Measurements from ENCODE around the gene A1CF. TPM values are rescaled to one million over a fixed set of nuclear protein-coding genes. Genes with fewer than 3 reads are reported as not detected.

Gene A1CF, protein sequence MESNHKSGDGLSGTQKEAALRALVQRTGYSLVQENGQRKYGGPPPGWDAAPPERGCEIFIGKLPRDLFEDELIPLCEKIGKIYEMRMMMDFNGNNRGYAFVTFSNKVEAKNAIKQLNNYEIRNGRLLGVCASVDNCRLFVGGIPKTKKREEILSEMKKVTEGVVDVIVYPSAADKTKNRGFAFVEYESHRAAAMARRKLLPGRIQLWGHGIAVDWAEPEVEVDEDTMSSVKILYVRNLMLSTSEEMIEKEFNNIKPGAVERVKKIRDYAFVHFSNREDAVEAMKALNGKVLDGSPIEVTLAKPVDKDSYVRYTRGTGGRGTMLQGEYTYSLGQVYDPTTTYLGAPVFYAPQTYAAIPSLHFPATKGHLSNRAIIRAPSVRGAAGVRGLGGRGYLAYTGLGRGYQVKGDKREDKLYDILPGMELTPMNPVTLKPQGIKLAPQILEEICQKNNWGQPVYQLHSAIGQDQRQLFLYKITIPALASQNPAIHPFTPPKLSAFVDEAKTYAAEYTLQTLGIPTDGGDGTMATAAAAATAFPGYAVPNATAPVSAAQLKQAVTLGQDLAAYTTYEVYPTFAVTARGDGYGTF
- not detected in 2 replicates for polyA plus RNA-seq (2011; rRNA removed)
- polyA minus RNA-seq (2011; rRNA and poly(A)+ RNA removed): not detected in 2 replicates

DNA sequence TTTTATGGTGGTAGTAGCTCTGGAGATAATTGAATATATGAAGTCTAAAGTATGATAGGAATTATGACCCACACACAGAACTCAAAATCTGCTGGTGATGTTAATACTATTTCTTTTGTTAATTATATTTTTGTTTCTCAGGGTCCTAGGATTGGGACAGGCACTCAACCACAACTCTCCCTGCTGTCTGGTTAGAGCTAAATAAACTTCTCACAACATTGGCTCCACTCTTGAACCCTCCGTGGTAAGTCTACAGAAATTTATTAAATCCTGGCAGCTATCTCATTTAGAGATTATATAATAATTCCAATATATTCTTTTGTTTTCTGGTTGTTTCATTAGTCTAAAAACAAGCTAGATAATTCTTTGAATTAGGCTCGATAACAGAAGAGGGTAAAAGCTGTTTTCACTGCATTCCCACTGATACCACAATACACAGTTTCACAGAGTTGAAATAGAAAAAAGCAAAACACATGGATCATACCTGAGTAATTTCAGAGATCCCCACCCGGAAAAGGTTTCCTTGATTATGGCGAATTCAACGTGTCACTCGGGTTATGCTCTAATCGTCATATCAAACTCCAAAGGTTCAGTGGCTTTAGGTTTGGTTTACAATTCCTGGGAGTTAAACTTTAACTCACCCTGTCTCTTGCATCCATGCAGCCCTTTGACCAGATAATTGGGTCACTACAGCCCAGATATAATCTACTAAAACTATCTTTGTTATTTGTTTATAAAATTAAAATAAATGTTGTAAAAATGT, at the start of gene A1CF:
Gene A1CF, minus strand, starts transcription at position 531 of the 763 bp plus-strand sequence. CDS start 25,687 bp downstream, outside the sequence.
- CTCF ChIA-PET: interaction anchor here (1.1 kb wide), 1 partner anchor 53 kb away, joined by 3 read pairs; no protein-coding TSS in a partner anchor

DNA sequence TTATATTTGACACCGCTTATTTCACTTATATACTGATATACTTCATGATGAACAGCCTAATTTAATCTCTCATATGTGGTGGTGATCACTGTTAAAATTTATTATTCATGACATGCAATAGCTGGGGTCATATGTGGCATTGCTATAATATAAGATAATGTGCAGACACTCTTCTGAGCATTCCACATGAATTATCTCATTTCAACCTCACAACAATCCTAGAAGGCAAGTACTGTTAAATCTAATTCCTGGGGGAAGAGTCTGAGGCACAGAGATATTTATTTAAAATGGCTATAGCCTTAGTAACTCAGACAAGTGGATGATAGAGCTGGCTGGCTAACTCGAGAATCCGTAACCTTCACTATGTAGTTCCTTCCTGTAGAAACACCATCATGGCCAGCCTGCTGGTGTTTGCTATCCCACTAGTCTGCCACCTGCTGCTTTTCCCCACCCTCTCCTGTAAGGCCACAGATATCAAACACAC, 46.6 kb upstream of the A1CF start:
- no peak for DNase-seq (ENCODE audit: low read depth, low spot score)

More for the DNA sequence above, at the start of gene A1CF:
- Histone ChIP-seq H3K27me3 (ENCODE audit: control insufficient read depth, insufficient read depth, low read length) (peaks cover 9% of the 10 kb centered on the region), H3K4me3 (ENCODE audit: low read depth, low read length) (no peak within 1 kb of the TSS), H3K27ac (ENCODE audit: low read depth, low read length) (no peak within 1 kb of the TSS), H3K9me3 (ENCODE audit: control insufficient read depth, insufficient read depth, low read length) (no peaks in the 10 kb centered on the region)
- TF ChIP-seq, protein P1, sequence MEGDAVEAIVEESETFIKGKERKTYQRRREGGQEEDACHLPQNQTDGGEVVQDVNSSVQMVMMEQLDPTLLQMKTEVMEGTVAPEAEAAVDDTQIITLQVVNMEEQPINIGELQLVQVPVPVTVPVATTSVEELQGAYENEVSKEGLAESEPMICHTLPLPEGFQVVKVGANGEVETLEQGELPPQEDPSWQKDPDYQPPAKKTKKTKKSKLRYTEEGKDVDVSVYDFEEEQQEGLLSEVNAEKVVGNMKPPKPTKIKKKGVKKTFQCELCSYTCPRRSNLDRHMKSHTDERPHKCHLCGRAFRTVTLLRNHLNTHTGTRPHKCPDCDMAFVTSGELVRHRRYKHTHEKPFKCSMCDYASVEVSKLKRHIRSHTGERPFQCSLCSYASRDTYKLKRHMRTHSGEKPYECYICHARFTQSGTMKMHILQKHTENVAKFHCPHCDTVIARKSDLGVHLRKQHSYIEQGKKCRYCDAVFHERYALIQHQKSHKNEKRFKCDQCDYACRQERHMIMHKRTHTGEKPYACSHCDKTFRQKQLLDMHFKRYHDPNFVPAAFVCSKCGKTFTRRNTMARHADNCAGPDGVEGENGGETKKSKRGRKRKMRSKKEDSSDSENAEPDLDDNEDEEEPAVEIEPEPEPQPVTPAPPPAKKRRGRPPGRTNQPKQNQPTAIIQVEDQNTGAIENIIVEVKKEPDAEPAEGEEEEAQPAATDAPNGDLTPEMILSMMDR (IDR thresholded peaks at IDR 0.05; ENCODE audit: low read depth, low read length): no peak
- POLR2A ChIA-PET: no interaction called here
- DNase-seq (ENCODE audit: low read depth, low spot score): no peak

DNA sequence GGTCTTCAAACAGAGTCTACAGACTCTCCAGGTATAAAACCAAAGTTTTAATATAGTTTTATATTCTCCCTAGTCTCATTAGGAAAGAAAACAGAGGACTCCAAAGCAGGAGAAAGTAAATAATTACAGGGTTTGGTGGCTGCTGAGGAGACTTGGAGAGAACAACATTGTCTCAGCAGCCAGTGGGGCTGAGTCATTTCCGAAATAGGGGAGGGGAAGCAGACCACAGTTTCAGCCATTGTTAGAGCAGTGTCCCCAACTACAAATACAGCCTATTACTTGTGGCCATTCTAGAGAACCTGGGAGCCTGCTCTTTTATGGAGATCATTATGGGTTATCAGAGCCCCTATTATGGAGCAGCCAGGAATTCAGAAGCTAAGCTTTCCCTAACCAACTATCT, 44.2 kb upstream of the A1CF start:
- Histone ChIP-seq H3K27ac (ENCODE audit: low read depth, low read length) (no peak overlapping the region), H3K4me3 (ENCODE audit: low read depth, low read length) (no peak overlapping the region), H3K9me3 (ENCODE audit: control insufficient read depth, insufficient read depth, low read length) (no peaks in the 10 kb centered on the region), H3K27me3 (ENCODE audit: control insufficient read depth, insufficient read depth, low read length) (peaks cover 3% of the 10 kb centered on the region)
- CTCF ChIA-PET: no interaction called here
- POLR2A ChIA-PET: no interaction called here
- TF ChIP-seq, protein P1 (IDR thresholded peaks at IDR 0.05; ENCODE audit: low read depth, low read length): no peak
- no peak for DNase-seq (ENCODE audit: low read depth, low spot score)

More for the DNA sequence above, 46.6 kb upstream of the A1CF start:
- TF ChIP-seq, protein P1 (IDR thresholded peaks at IDR 0.05; ENCODE audit: low read depth, low read length): no peak
- ChIA-PET POLR2A (no interaction called here), CTCF (no interaction called here)
- peaks cover 3% of the 10 kb centered on the region for H3K27me3 ChIP-seq (ENCODE audit: control insufficient read depth, insufficient read depth, low read length)
- no peak overlapping the region for H3K27ac ChIP-seq (ENCODE audit: low read depth, low read length)
- H3K4me3 ChIP-seq (ENCODE audit: low read depth, low read length): no peak overlapping the region
- no peaks in the 10 kb centered on the region for H3K9me3 ChIP-seq (ENCODE audit: control insufficient read depth, insufficient read depth, low read length)

DNA sequence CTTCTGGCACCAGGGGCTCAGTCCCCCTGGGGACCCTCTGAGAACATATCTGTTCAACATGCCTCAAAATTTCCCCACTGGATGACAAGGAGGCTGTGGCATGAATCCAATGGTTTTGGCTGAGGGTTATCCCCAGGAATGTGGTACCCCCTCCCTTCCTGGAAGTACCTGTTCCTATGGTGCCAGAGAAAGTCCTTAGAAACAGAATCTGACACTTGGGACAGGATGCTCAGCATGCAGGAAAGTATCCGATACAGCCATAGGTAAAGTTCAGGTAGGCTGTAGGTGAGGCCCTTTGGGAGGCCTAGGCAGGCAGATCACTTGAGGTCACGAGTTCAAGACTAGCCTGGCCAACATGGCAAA, 42.7 kb upstream of the A1CF start:
- peaks cover 4% of the 10 kb centered on the region; the same call in 1 of the 2 replicates for H3K9me3 ChIP-seq (ENCODE audit: control insufficient read depth, insufficient read depth, low read length)
- no peak for DNase-seq (ENCODE audit: low read depth, low spot score)
- POLR2A ChIA-PET: no interaction called here
- H3K27me3 ChIP-seq (ENCODE audit: control insufficient read depth, insufficient read depth, low read length): no peaks in the 10 kb centered on the region
- no peak overlapping the region for H3K4me3 ChIP-seq (ENCODE audit: low read depth, low read length)
- no peak overlapping the region for H3K27ac ChIP-seq (ENCODE audit: low read depth, low read length)
- CTCF ChIA-PET: no interaction called here
- TF ChIP-seq, protein P1 (IDR thresholded peaks at IDR 0.05; ENCODE audit: low read depth, low read length): no peak
